Choroid plexus epithelial cell (primary cell): ENCODE results near the gene CAMK1D.

ENCODE experiments used
- DNase-seq: peaks from one replicate; pipeline ENCODE4 v3.0.0-alpha.2; 2010; ENCODE audit warnings: low read depth
- H3K4me3 ChIP-seq: 2 replicates; pipeline ENCODE4 v1.5.1; 2011; ENCODE audit warnings: low read depth, mild to moderate bottlenecking, control low read depth, low read length, moderate library complexity
- CTCF ChIP-seq: conservative IDR thresholded peaks from 2 replicates; pipeline ENCODE4 v1.5.1; 2011; ENCODE audit warnings: low read depth, mild to moderate bottlenecking, control low read depth, inconsistent platforms, low read length, moderate library complexity

Gene CAMK1D

DNA sequence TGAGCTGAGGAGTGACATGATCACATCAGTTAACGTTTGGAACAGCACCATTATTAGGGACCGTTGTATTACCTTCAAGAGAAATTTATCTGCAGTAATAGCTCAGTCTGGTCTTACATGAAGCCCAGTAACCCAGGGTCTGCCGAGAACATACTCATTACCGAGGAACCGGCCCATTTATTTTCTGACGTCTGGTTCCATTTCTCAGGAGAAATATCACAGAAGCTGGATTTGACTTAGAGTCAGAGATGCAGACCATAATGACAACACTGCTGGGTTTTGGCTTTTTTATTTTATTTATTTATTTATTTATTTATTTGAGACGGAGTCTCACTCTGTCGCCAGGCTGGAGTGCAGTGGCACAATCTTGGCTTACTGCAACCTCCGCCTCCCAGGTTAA lies 489.0 kb downstream of the CAMK1D start:
- DNase-seq = no peak
- no peak for TF ChIP-seq CTCF
- no peak overlapping the region for H3K4me3 ChIP-seq

DNA sequence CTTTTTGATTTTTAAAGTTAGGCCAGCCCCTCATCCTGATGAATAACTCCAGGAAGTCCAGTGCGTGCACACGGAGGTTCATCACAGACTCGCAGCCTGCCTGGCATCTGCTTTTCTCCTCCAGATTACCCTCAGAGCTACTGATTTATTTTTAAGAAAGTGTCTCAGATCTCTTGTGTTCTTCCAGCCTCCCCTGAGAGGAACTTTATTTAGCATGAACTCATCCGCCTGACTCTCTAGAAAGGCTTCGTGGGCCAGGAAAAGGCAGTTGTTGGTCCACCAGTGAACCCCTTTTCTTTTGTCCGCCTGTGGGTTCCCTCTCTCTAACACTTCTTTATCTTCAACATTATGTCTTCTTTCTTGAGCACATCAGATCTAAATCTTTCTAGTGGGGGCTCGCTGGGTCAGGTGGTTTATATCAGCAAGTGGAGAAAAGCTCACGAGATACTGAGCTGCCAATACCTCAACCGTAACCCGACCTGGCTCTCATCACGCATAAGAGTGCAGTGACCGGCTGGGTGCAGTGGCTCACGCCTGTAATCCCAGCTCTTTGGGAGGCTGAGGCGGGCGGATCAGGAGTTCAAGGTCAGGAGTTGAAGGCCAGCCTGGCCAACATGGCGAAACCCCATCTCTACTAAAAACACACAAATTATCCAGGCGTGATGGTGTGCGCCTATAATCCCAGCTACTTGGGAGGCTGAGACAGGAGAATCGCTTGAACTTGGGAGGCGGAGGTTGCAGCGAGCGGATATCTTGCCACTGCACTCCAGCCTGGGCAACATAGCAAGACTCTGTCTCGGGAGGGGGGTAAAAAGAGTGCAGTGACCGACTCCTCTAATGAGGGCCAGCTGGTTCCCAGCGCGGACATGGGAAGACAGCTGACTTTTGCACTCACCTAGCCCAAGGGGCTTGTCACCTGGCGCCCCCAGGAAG lies 489.9 kb downstream of the CAMK1D start:
- TF ChIP-seq CTCF = no peak
- no peak overlapping the region for H3K4me3 ChIP-seq
- no peak for DNase-seq

- peak; percentile 65 for DNase-seq
- no peak overlapping the region for H3K4me3 ChIP-seq
- TF ChIP-seq CTCF = no peak
Observed at GRCh38 chr10:12839941-12840611, 490.7 kb downstream of the CAMK1D start.

DNA sequence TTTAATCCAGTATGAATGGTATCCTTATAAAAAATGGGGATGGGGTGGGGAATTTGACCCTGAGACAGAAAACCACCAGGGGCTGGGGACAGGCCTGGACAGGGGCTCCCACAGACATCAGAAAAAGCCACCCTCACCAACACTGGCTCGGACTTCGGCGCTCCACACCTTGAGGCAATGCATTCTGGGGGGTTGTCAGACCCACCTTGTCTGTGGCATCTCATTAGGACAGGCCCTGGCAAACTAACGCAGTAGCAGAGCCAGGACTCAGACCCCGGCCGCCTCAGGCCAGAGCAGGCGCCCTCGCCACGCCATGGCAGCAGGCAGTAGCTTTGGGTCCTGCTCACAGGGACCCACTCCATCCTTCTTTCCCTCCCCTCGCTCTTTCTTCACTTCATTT lies 492.1 kb downstream of the CAMK1D start:
- H3K4me3 ChIP-seq = no peak overlapping the region
- TF ChIP-seq CTCF = no peak
- DNase-seq = no peak

DNA sequence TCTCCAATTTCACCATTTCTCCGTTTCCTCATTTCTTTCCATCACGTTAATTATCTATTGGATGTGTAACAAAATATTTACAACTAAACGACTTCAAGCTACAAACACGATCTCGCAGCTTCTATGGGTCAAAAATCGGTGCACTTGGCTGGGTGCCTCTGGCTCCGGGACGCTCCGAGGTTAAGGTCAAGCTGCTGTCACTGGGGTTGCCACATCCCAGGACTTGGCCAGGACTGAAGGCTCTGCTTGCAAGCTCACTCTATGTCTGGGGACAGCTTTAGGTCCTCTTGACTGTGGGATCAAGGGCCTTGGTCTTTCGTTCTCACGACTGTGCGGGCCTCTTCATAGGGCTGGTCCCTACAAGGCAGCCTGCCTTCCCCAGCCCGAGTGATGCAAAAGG lies 492.5 kb downstream of the CAMK1D start:
- TF ChIP-seq CTCF = no peak
- no peak overlapping the region for H3K4me3 ChIP-seq
- no peak for DNase-seq

DNA sequence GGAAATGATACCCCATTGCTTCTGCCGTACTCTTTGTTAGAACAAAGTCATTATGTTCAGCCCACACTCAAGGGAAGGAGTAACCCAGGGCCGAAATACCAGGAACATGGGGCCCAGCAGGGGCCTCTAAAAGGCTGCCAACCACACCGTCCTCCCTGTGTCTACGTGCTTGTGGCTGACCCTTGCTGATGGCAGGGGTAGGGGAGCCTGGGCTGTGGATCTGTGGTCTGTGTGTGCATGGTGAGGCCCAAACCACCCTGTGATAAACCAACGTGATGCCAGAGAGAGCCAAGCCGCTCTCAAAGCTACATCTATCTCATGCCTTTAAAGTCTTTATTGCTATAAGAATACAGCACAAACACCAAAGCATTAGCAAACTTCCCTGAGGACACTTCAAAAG lies 493.0 kb downstream of the CAMK1D start:
- H3K4me3 ChIP-seq = no peak overlapping the region
- no peak for TF ChIP-seq CTCF
- no peak for DNase-seq
